H1 (cell line): ENCODE measurements around the gene TMEM129. TPM values are rescaled to one million over a fixed set of nuclear protein-coding genes. Genes with fewer than 3 reads are reported as not detected.
A peak's percentile ranks its signal among the peaks of the same experiment; 100 is the strongest.

Source experiments
- CTCF ChIA-PET: fragments of 300-600 bp; sonication (Branson Sonifier 250); formaldehyde crosslinking; loops from one replicate; lab custom pipeline; 2021; ENCODE audit not compliant: partially characterized antibody; lab: Charles Lee
- POLR2A ChIA-PET: fragments of 300-600 bp; sonication (Branson Sonifier 250); formaldehyde crosslinking; loops from one replicate; lab custom pipeline; 2021; ENCODE audit warnings: inconsistent platforms; ENCODE audit not compliant: partially characterized antibody; lab: Charles Lee
- DNase-seq, 2 experiments: peaks; one replicate each; pipeline versions ENCODE4 v3.0.0 to v3.0.0-alpha.2; 2010 to 2022; ENCODE audit warnings: low spot score in 2 of 2, low read depth in 1 of 2, mixed read lengths in 1 of 2
- FAIRE-seq: peaks from 2 replicates; lab custom pipeline; 2011; peaks lifted over from hg19 to GRCh38; lab: Jason Lieb, UNC
- H2AFZ ChIP-seq: 2 replicates; pipeline ENCODE4 v1.8.1; 2012; ENCODE audit warnings: low read length, inconsistent platforms
- H2AK5ac ChIP-seq: 2 replicates; pipeline ENCODE4 v1.6.1; 2013; ENCODE audit warnings: low read depth, low read length
- H2BK120ac ChIP-seq: replicated peaks from 2 replicates; pipeline ENCODE3; 2013; ENCODE audit warnings: low read depth, low read length, inconsistent platforms
- H2BK12ac ChIP-seq: 2 replicates; pipeline ENCODE4 v1.6.1; 2013; ENCODE audit warnings: low read depth, low read length
- H2BK15ac ChIP-seq: 2 replicates; pipeline ENCODE4 v1.6.1; 2013; ENCODE audit warnings: low read length
- H2BK20ac ChIP-seq: 2 replicates; pipeline ENCODE4 v1.6.1; 2013; ENCODE audit warnings: low read length
- H2BK5ac ChIP-seq: 2 replicates; pipeline ENCODE4 v1.6.1; 2013; ENCODE audit warnings: low read depth, low read length
- H3K14ac ChIP-seq: 2 replicates; pipeline ENCODE4 v1.6.1; 2013; ENCODE audit warnings: inconsistent platforms; ENCODE audit not compliant: insufficient read length
- H3K18ac ChIP-seq: 2 replicates; pipeline ENCODE4 v1.6.1; 2013; ENCODE audit warnings: low read length; ENCODE audit errors: extremely low read depth
- H3K23ac ChIP-seq: 2 replicates; pipeline ENCODE4 v1.6.1; 2013; ENCODE audit warnings: inconsistent platforms; ENCODE audit not compliant: insufficient read length
- H3K23me2 ChIP-seq: 2 replicates; pipeline ENCODE4 v1.6.1; 2013; ENCODE audit warnings: low read depth, low read length
- H3K27ac ChIP-seq: 2 replicates; pipeline ENCODE4 v1.6.1; 2011; ENCODE audit warnings: low read depth, low read length, inconsistent platforms
- H3K27me3 ChIP-seq, 4 experiments: replicated peaks in 1 of 4; 1 replicate in 1 of 4; 2 replicates in 3 of 4; pipeline versions ENCODE4 v1.6.1 to v1.8.1; 2011 to 2013; ENCODE audit warnings: low read length in 3 of 4, mild to moderate bottlenecking in 3 of 4, inconsistent platforms in 2 of 4, mixed read lengths in 2 of 4, moderate library complexity in 1 of 4; ENCODE audit not compliant: control insufficient read depth in 3 of 4, insufficient read depth in 3 of 4; ENCODE audit errors: extremely low read depth in 1 of 4
- H3K36me3 ChIP-seq, 4 experiments: 2 replicates each; pipeline versions ENCODE4 v1.6.1 to v1.8.1; 2011 to 2013; ENCODE audit warnings: mild to moderate bottlenecking in 4 of 4, low read length in 3 of 4, moderate library complexity in 2 of 4, control low read depth in 1 of 4, inconsistent platforms in 1 of 4; ENCODE audit not compliant: insufficient read depth in 4 of 4, control insufficient read depth in 2 of 4
- H3K4ac ChIP-seq: replicated peaks from 2 replicates; pipeline ENCODE3; 2013; ENCODE audit warnings: low read length, low read depth, mixed read lengths, inconsistent platforms; ENCODE audit not compliant: insufficient read length
- H3K4me1 ChIP-seq, 4 experiments: replicated peaks in 1 of 4; 1 replicate in 1 of 4; 2 replicates in 3 of 4; pipeline versions ENCODE4 v1.6.1 to v1.8.1; 2011 to 2013; ENCODE audit warnings: low read length in 3 of 4, inconsistent platforms in 2 of 4, mixed read lengths in 1 of 4; ENCODE audit not compliant: insufficient read depth in 4 of 4, control insufficient read depth in 3 of 4
- H3K4me2 ChIP-seq, 2 experiments: 2 replicates each; pipeline versions ENCODE4 v1.6.1 to v1.8.1; 2011 to 2013; ENCODE audit warnings: low read depth in 2 of 2, low read length in 2 of 2, control low read depth in 1 of 2, inconsistent platforms in 1 of 2, mild to moderate bottlenecking in 1 of 2; ENCODE audit not compliant: insufficient read depth in 1 of 2
- H3K4me3 ChIP-seq, 4 experiments: fragments of 200-600, 300-600 bp in 1 of 4; sonication (generic), shearing (Covaris generic), sonication (Bioruptor Twin) in 1 of 4; 2 replicates each; pipeline versions ENCODE4 v1.5.1 to v1.8.1; 2011 to 2016; ENCODE audit warnings: low read length in 4 of 4, low read depth in 3 of 4, control low read depth in 2 of 4, inconsistent platforms in 2 of 4, mild to moderate bottlenecking in 2 of 4, mixed read lengths in 1 of 4, moderate library complexity in 1 of 4; ENCODE audit not compliant: insufficient read depth in 2 of 4; ENCODE audit errors: extremely low read depth in 1 of 4
- H3K56ac ChIP-seq: replicated peaks from 2 replicates; pipeline ENCODE3; 2013; ENCODE audit warnings: low read depth, mild to moderate bottlenecking, mixed read lengths, low read length, inconsistent platforms; ENCODE audit not compliant: insufficient read length
- H3K79me1 ChIP-seq: 2 replicates; pipeline ENCODE4 v1.6.1; 2013; ENCODE audit warnings: low read depth, low read length, control low read depth
- H3K79me2 ChIP-seq, 2 experiments: 2 replicates each; pipeline versions ENCODE4 v1.6.1 to v1.8.1; 2012 to 2013; ENCODE audit warnings: low read length in 2 of 2, mild to moderate bottlenecking in 2 of 2, inconsistent platforms in 1 of 2; ENCODE audit not compliant: insufficient read depth in 2 of 2, control insufficient read depth in 1 of 2
- H3K9ac ChIP-seq, 4 experiments: replicated peaks in 1 of 4; 1 replicate in 1 of 4; 2 replicates in 3 of 4; pipeline versions ENCODE4 v1.6.1 to v1.8.1; 2011 to 2013; ENCODE audit warnings: low read depth in 3 of 4, low read length in 3 of 4, control low read depth in 2 of 4, mild to moderate bottlenecking in 2 of 4, moderate library complexity in 2 of 4, inconsistent platforms in 1 of 4; ENCODE audit errors: extremely low read depth in 1 of 4
- H3K9me3 ChIP-seq, 2 experiments: 2 replicates each; pipeline versions ENCODE4 v1.6.1 to v1.8.1; 2012 to 2013; ENCODE audit warnings: mild to moderate bottlenecking in 2 of 2, moderate library complexity in 2 of 2, control low read depth in 1 of 2, inconsistent platforms in 1 of 2, low read depth in 1 of 2, low read length in 1 of 2, mixed read lengths in 1 of 2; ENCODE audit not compliant: insufficient read depth in 2 of 2
- H4K20me1 ChIP-seq, 2 experiments: replicated peaks in 1 of 2; 2 replicates each; pipeline versions ENCODE3 to v1.8.1; 2011 to 2013; ENCODE audit warnings: inconsistent platforms in 2 of 2, low read length in 2 of 2, mild to moderate bottlenecking in 1 of 2; ENCODE audit not compliant: insufficient read depth in 2 of 2, control insufficient read depth in 1 of 2
- H4K5ac ChIP-seq: 2 replicates; pipeline ENCODE4 v1.6.1; 2013; ENCODE audit warnings: low read length, low read depth, mixed read lengths, inconsistent platforms; ENCODE audit not compliant: insufficient read length
- H4K8ac ChIP-seq: 2 replicates; pipeline ENCODE4 v1.8.0; 2013; ENCODE audit warnings: mild to moderate bottlenecking, moderate library complexity, low read length, inconsistent platforms; ENCODE audit not compliant: insufficient read depth; ENCODE audit errors: extremely low read depth
- H4K91ac ChIP-seq: replicated peaks from 2 replicates; pipeline ENCODE3; 2013; ENCODE audit warnings: low read length, mixed read lengths, inconsistent platforms; ENCODE audit not compliant: insufficient read length
- CHD2 ChIP-seq: IDR thresholded peaks from 2 replicates; pipeline ENCODE4 v1.6.1; 2012; ENCODE audit warnings: low read length, improper control_type of control experiment
- CREB1 ChIP-seq: IDR thresholded peaks from 2 replicates; pipeline ENCODE4 v1.6.1; 2012; ENCODE audit warnings: inconsistent platforms
- E2F6 ChIP-seq: IDR thresholded peaks from 2 replicates; pipeline ENCODE4 v1.6.1; 2012; ENCODE audit warnings: inconsistent platforms
- GTF2F1 ChIP-seq: IDR thresholded peaks from 2 replicates; pipeline ENCODE4 v1.6.1; 2012; ENCODE audit warnings: low read depth, low read length, improper control_type of control experiment, borderline replicate concordance
- KDM5A ChIP-seq: fragments of 200-600 bp; IDR thresholded peaks from 2 replicates; pipeline ENCODE4 v1.7.1; 2012; ENCODE audit warnings: mild to moderate bottlenecking, low read length, inconsistent platforms, mixed read lengths
- MAX ChIP-seq: IDR thresholded peaks from 2 replicates; pipeline ENCODE4 v1.6.1; 2012; ENCODE audit warnings: inconsistent platforms
- RNF2 ChIP-seq: fragments of 200-900, 300-1000 bp; sonication (generic); IDR thresholded peaks from 2 replicates; pipeline ENCODE4 v1.7.1; 2016; ENCODE audit warnings: borderline replicate concordance, low read depth, mild to moderate bottlenecking, antibody characterized with exemption, low read length; ENCODE audit not compliant: poor library complexity, severe bottlenecking; ENCODE audit errors: missing control alignments
- WGBS, 2 experiments: shearing (Covaris generic) in 1 of 2; methylation state at CpG; one replicate each; pipeline versions ENCODE4 v1.1.6 to v1.1.7; 2013 to 2015; ENCODE audit warnings: low lambda C conversion rate in 2 of 2, mixed read lengths in 2 of 2, inconsistent platforms in 1 of 2, low coverage in 1 of 2, missing lambda C conversion rate in 1 of 2; ENCODE audit not compliant: insufficient replicate concordance in 2 of 2, insufficient coverage in 1 of 2, insufficient read length in 1 of 2; ENCODE audit errors: extremely low coverage in 1 of 2, missing lambda C conversion rate in 1 of 2; 5-methylcytosine and 5-hydroxymethylcytosine counted together
- polyA plus RNA-seq, 7 experiments: library from polyadenylated mRNA; depleted of rRNA in 3 of 7; stranded (reverse) in 5 of 7; unstranded in 2 of 7; fragments of >200 nt in 5 of 7; fragments of 200-250 nt in 2 of 7; gene quantifications; 1 replicate in 5 of 7; 2 replicates in 1 of 7; 4 replicates in 1 of 7; pipeline versions ENCODE4 v1.2.1 to v1.2.3, GENCODE V29; 2011 to 2013; ENCODE audit warnings: missing spikeins in 2 of 7, mixed read lengths in 2 of 7
- total RNA-seq: library from RNA; stranded (reverse); fragmentation: NEBNext Ultra II Directional; extraction: Animal tissue kit (Norgen Biotek cat#: 25700); gene quantifications from 2 replicates; pipeline ENCODE4 v1.2.1, GENCODE V29; 2021
- TF ChIP-seq, protein P1 (sequence below): IDR thresholded peaks from 2 replicates; pipeline ENCODE4 v1.6.1; 2012; ENCODE audit warnings: low read length, inconsistent platforms

Gene TMEM129
- total and polyA plus RNA-seq, 2 of the 8 experiments (the other 6 are each of a cell fraction or from before 2014, with no cell fraction given), result 31.5 to 58.7 TPM

DNA sequence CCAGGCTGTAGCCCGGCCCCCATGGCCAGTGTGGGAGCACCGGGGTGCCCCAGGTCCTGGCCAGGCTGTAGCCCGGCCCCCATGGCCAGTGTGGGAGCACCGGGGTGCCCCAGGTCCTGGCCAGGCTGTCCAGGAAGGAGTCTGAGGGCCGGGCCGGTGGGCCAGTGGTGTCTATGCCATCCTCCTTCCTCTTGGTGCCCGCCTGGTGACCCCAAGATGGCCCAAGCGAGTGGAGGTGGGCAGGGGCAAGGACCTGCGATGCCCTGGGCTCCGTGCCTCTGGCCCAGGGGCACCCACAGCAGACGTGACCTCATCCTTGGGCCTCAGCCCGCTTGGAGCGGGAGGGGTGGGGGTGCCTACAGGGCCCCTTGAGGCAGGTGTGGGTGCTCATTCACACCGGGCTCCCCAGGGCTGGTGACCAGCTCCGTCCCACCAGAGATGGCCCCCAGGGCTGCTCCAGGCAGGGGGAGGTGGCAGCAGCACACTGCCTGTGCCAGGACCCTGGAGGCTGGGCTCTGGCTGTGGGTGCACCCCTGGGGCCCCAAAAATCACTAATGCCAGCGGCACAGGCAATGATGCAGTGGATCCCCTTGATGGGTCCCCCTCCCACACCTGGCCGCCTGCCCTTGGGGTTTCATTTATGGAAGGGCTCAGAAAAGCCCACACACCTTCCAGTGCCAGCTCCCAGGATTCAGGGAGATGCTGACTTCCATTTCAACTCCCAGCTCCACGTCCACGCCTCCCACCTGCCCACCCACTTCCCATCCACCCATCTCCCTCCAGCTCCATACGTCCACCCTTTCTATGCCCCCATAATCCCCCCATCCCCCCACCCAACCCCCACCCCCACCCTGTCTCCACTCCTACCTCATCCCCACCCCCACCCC, 36.0 kb upstream of the TMEM129 start:
- H4K8ac ChIP-seq, result no peak overlapping the region
- no peak overlapping the region for H3K18ac ChIP-seq
- no peak overlapping the region for H3K56ac ChIP-seq
- 85% methylated on average over 14 of the region's 20 CpGs; no CpG with 5 or more reads in 1 of the 2 experiments for WGBS, 2 experiments
- DNase-seq, result no peak
- no peak overlapping the region for H2AK5ac ChIP-seq
- FAIRE-seq, result no peak
- no peak overlapping the region for H3K27ac ChIP-seq
- H2AFZ ChIP-seq, result no peak overlapping the region
- H3K4me1 ChIP-seq, result peaks cover 0 to 11% (median 5%) of the 10 kb centered on the region in 4 experiments; a peak in 4 of 7 replicates
- no peak overlapping the region for H3K9ac ChIP-seq
- no peak overlapping the region for H4K91ac ChIP-seq
- no peaks in the 10 kb centered on the region for H4K20me1 ChIP-seq
- H3K4me3 ChIP-seq, result no peak overlapping the region
- H3K4ac ChIP-seq, result no peak overlapping the region
- H3K79me1 ChIP-seq, result no peaks in the 10 kb centered on the region
- H3K79me2 ChIP-seq, result no peaks in the 10 kb centered on the region
- no peak overlapping the region for H3K4me2 ChIP-seq
- H3K9me3 ChIP-seq, result no peaks in the 10 kb centered on the region
- no peak overlapping the region for H2BK120ac ChIP-seq
- H3K23me2 ChIP-seq, result no peaks in the 10 kb centered on the region
- no peak overlapping the region for H3K23ac ChIP-seq
- no peak overlapping the region for H2BK15ac ChIP-seq
- no peak overlapping the region for H2BK5ac ChIP-seq
- no peak overlapping the region for H4K5ac ChIP-seq
- H3K27me3 ChIP-seq, result no peaks in the 10 kb centered on the region
- no peak overlapping the region for H3K14ac ChIP-seq
- POLR2A ChIA-PET, result interaction anchor here (0.9 to 1.2 kb wide), 4 partner anchors 9 to 49 kb away, joined by 3 to 4 read pairs (median 3); no protein-coding TSS in a partner anchor
- CTCF ChIA-PET, result interaction anchor here (52.9 to 71.2 kb wide), 2 partner anchors 8 to 32 kb away, joined by 2507 read pairs; partner anchors contain the start of gene FGFR3
- H2BK12ac ChIP-seq, result 0 out of 2 replicates have a peak overlapping the region, but pooled peaks have one; percentile 17
- H2BK20ac ChIP-seq, result no peak overlapping the region
- H3K36me3 ChIP-seq, result no peaks in the 10 kb centered on the region
- no peak for TF ChIP-seq CHD2
- no peak for TF ChIP-seq RNF2
- TF ChIP-seq GTF2F1, result no peak
- no peak for TF ChIP-seq KDM5A
- TF ChIP-seq, protein P1, sequence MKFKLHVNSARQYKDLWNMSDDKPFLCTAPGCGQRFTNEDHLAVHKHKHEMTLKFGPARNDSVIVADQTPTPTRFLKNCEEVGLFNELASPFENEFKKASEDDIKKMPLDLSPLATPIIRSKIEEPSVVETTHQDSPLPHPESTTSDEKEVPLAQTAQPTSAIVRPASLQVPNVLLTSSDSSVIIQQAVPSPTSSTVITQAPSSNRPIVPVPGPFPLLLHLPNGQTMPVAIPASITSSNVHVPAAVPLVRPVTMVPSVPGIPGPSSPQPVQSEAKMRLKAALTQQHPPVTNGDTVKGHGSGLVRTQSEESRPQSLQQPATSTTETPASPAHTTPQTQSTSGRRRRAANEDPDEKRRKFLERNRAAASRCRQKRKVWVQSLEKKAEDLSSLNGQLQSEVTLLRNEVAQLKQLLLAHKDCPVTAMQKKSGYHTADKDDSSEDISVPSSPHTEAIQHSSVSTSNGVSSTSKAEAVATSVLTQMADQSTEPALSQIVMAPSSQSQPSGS, result no peak
- no peak for TF ChIP-seq E2F6
- no peak for TF ChIP-seq CREB1
- no peak for TF ChIP-seq MAX
